Measurements from ENCODE around the gene LSAMP. TPM values are rescaled to one million over a fixed set of nuclear protein-coding genes. Genes with fewer than 3 reads are reported as not detected.
"Not testable (repeated sequence)": the region's sequence is repeated elsewhere in the genome, so short reads cannot be mapped to it uniquely, and the experiment has no call there.

LSAMP gene
- total RNA-seq, 1 experiment from 2014 or later = not detected

DNA sequence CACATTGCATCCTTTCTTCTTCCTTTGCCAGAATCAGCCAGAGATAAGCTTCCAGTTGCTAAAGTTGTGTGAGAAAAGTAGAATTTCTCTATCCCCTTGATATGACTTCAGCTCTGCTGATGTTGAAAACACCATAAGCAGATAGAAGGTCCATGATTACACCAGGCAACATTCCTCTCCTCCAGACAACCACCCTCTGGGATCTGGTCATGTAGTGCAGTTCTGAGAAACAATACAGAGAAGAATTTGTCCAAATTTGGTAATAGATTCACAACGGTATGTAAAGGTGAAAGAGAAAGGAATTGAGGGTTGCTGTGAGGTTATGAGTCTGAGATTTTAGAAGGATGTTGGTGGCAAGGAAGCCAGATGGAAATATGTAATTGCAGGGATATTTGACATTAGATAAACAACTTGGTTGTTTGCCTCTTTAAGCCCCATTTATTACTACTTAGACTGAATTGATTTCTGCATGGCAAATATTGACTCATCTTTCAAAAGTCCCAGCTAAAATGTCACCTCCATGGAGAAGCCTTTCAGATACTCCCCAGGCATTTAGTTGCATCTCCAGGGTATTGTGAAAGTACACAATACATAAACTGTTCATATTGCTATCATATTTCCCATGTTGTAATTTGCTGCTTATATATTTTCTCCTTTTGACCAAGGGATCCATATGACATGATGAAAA, 687.1 kb downstream of the LSAMP start:
- CTCF ChIA-PET = no interaction called here
- no peak overlapping the region for H3K4me3 Mint-ChIP-seq (ENCODE audit: unreplicated experiment)
- BruUV-seq (replicated peaks) = no TSS peak
- Histone ChIP-seq H3K4me3 (ENCODE audit: low read depth, low read length) (no peak overlapping the region), H3K27me3 (replicated peaks; ENCODE audit: control insufficient read depth, insufficient read depth, low read length) (no peaks in the 10 kb centered on the region), H3K9me3 (no peaks in the 10 kb centered on the region), H3K36me3 (ENCODE audit: control insufficient read depth, insufficient read depth, low read length) (no peaks in the 10 kb centered on the region), H3K4me1 (no peaks in the 10 kb centered on the region)
- peaks cover under 1% of the 10 kb centered on the region for H3K4me1 Mint-ChIP-seq (ENCODE audit: low read depth, unreplicated experiment)
- H3K27me3 Mint-ChIP-seq (ENCODE audit: insufficient read depth, unreplicated experiment) = peaks cover 4% of the 10 kb centered on the region
- no peak for DNase-seq
- no peak overlapping the region for H3K27ac Mint-ChIP-seq (ENCODE audit: unreplicated experiment)
- intact Hi-C loops (cut with micrococcal nuclease; ENCODE audit: unreplicated experiment) = no loop called here
- no peak for TF ChIP-seq CTCF (IDR thresholded peaks at IDR 0.05; ENCODE audit: insufficient read depth in 1 of 2, low read depth in 1 of 2, low read length in 1 of 2, severe bottlenecking in 1 of 2, unreplicated experiment in 1 of 2)
- POLR2A ChIA-PET = no interaction called here
- H3K9me3 Mint-ChIP-seq (ENCODE audit: unreplicated experiment) = peaks cover 11% of the 10 kb centered on the region
- no peaks in the 10 kb centered on the region for H3K36me3 Mint-ChIP-seq (ENCODE audit: insufficient read depth, unreplicated experiment)

DNA sequence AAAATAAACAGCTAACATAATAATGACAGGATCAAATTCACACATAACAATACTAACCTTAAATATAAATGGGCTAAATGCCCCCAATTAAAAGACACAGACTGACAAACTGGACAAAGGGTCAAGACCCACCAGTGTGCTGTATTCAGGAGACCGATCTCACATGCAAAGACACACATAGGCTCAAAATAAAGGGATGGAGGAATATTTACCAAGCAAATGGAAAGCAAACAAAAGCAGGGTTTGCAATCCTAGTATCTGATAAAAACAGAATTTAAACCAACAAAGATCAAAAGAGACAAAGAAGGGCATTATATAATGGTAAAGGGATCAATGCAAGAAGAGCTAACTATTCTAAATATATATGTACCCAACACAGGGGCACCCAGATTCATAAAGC, 692.3 kb downstream of the LSAMP start:
- H3K27me3 ChIP-seq (replicated peaks; ENCODE audit: control insufficient read depth, insufficient read depth, low read length); POLR2A ChIA-PET; intact Hi-C loops (cut with micrococcal nuclease; ENCODE audit: unreplicated experiment); BruUV-seq (replicated peaks); H3K4me3 Mint-ChIP-seq (ENCODE audit: unreplicated experiment); H3K4me3 ChIP-seq (ENCODE audit: low read depth, low read length); H3K4me1 ChIP-seq; CTCF ChIA-PET; H3K9me3 ChIP-seq; H3K27ac Mint-ChIP-seq (ENCODE audit: unreplicated experiment); H3K4me1 Mint-ChIP-seq (ENCODE audit: low read depth, unreplicated experiment); H3K36me3 Mint-ChIP-seq (ENCODE audit: insufficient read depth, unreplicated experiment); DNase-seq; H3K36me3 ChIP-seq (ENCODE audit: control insufficient read depth, insufficient read depth, low read length): not testable (repeated sequence)
- Mint-ChIP-seq H3K9me3 (ENCODE audit: unreplicated experiment) (peaks cover 28% of the 10 kb centered on the region), H3K27me3 (ENCODE audit: insufficient read depth, unreplicated experiment) (peaks cover 11% of the 10 kb centered on the region)

All from Caco-2 (cell line).